Smooth muscle cell of trachea (primary cell): ENCODE measurements around the gene GARNL3. TPM values are rescaled to one million over a fixed set of nuclear protein-coding genes. Genes with fewer than 3 reads are reported as not detected.

Source experiments
- total RNA-seq: library from RNA; depleted of rRNA; stranded (reverse); fragments of >200 nt; gene quantifications from 2 replicates; pipeline ENCODE4 v1.2.1, GENCODE V29; 2014

Gene GARNL3, protein sequence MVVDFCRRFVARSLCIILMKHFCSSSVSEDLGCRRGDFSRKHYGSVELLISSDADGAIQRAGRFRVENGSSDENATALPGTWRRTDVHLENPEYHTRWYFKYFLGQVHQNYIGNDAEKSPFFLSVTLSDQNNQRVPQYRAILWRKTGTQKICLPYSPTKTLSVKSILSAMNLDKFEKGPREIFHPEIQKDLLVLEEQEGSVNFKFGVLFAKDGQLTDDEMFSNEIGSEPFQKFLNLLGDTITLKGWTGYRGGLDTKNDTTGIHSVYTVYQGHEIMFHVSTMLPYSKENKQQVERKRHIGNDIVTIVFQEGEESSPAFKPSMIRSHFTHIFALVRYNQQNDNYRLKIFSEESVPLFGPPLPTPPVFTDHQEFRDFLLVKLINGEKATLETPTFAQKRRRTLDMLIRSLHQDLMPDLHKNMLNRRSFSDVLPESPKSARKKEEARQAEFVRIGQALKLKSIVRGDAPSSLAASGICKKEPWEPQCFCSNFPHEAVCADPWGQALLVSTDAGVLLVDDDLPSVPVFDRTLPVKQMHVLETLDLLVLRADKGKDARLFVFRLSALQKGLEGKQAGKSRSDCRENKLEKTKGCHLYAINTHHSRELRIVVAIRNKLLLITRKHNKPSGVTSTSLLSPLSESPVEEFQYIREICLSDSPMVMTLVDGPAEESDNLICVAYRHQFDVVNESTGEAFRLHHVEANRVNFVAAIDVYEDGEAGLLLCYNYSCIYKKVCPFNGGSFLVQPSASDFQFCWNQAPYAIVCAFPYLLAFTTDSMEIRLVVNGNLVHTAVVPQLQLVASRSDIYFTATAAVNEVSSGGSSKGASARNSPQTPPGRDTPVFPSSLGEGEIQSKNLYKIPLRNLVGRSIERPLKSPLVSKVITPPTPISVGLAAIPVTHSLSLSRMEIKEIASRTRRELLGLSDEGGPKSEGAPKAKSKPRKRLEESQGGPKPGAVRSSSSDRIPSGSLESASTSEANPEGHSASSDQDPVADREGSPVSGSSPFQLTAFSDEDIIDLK
- 1.3 and 5.0 TPM in 2 replicates for total RNA-seq

GRCh38 chr9:127264462-127265219 lies at the start of gene GARNL3:
TSS of gene GARNL3 (plus strand) at chr9:127264774. CDS start at chr9:127264878, 104 bp downstream.

DNA sequence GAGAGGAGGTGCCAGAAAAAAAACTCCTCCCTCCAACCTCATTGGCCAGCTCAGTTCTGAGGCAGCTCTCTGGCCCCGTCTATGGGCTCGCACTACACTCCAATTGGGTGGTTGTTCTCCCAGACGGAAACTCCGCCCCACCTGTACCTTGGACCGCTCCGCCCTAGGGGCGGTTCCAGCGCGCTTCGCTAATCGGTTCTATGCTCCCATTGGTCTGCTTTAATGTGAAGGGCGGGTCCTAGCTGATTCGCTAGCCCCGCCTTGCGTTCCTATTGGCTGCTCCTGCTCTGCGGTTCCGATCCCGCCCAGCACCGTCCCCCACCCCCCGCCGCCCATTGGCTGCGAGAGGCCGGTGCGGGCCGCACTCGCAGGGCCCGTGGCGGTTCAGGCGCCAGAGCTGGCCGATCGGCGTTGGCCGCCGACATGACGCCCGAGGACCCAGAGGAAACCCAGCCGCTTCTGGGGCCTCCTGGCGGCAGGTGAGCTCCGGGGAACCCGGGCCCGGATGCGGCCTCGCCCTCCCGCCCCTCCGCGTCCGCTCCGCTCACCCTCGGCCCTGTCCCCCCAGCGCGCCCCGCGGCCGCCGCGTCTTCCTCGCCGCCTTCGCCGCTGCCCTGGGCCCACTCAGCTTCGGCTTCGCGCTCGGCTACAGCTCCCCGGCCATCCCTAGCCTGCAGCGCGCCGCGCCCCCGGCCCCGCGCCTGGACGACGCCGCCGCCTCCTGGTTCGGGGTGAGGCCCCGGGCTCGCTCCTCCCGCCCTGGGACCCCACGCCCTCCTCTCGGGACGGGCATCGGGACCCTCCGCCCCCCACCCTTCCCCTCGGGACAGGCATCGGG lies 132.5 kb downstream of the GARNL3 start, which contains the start of gene SLC2A8:
Gene SLC2A8, plus strand, starts transcription at position 362 of the 838 bp plus-strand sequence. Its CDS starts 62 bp downstream, at position 424.

DNA sequence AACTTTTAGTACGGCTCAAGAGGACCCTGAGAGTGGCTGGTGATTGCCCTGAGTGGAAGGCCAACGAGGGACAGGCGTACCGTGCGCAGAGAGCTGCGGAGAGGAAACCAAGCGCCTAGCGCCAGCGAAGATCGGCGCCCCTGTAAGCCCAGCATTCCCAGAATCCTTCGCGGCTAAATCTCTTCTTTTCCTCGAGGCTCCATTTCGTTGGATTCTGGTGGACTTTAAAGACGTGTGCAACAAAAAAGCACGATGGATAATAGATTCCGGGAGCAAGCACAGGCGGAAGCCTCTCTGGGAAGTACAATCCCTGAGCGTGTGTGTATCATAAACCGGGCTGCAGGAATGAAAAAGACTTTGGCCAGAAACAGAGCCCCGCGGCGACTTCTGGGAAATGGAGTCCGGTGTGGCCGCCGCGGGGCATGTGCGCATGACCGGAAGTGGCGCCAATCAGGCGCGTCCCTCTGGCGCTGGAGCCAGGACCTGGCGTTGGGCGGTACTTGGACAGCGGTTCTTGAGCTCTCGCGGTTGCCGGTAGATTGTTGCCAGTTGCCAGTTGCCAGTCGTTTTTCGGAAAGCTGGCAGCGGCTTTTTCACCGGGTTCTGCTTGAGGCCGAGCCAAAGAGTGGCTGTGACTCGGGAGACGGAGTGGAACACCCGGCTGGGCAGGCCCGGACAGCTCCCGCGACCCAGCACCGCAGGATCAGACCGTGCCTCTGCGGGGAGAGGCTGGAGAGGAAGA lies 159.5 kb downstream of the GARNL3 start, which contains the start of gene ZNF79:
Gene ZNF79, plus strand, starts transcription at position 449 of the 742 bp plus-strand sequence. CDS start 406 bp downstream, outside the sequence.

Other genes with a start within 250 kb of the GARNL3 start
- 49.6 and 184 TPM in 2 replicates for gene ANGPTL2, start 142.1 kb upstream of the GARNL3 start, total RNA-seq
- 8.4 and 15.7 TPM in 2 replicates for gene SLC2A8, start 132.4 kb downstream of the GARNL3 start, total RNA-seq
- gene ZNF79, start 159.6 kb downstream of the GARNL3 start, total RNA-seq: 10.8 and 19.0 TPM in 2 replicates
- 952 and 1,458 TPM in 2 replicates for gene RPL12, start 186.6 kb downstream of the GARNL3 start, total RNA-seq
- 19.6 and 21.2 TPM in 2 replicates for gene LRSAM1, start 186.7 kb downstream of the GARNL3 start, total RNA-seq